KBM-7 (cell line): ENCODE measurements around the gene KLK11.
"Not testable (repeated sequence)": the region's sequence is repeated elsewhere in the genome, so short reads cannot be mapped to it uniquely, and the experiment has no call there.

Source experiments
- DNase-seq: peaks from one replicate; pipeline ENCODE4 v3.0.0-alpha.2; 2015
- in situ Hi-C: fragments of 300-500 bp; cut with MboI; formaldehyde crosslinking; loops from 2 replicates; pipeline ENCODE4 v1.14.3; 2020; ENCODE audit warnings: low sequenced_read_pairs, low pct_unique_long_range_greater_than_20kb, mixed read lengths

KLK11 gene

DNA sequence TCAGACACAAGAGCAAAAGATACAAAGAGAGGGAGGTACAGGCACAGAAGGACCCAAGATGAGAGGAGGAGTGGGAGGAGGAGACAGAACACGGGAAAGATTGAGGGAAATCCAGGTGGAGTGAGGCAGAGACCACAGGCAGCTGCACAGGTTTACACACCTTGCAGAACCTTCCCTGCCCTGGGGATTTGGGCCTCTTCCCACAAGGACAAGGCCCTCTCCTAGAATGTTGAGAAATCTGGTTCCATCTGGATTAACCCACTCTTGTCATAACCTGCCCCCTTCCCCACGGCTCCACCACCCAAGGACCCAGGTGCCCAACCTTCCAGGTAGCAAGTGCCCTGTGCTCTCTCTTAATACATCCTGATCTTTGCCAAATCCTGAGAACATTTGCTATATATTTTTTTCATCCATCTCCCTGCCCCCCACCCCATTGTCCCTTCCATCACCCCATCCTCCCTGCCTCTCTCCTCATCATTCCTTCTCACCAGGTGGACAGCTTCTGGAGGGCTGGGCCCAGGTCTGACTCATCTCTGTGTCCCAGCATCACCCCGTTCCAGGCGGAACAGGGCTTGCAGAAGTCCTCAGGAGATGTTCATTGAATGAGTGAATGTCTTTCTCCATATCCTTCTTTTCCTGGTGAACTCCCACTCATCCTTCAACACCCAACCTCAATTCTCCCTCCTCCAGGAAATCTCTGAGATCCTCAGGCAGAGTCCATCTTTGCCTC lies 16.2 kb downstream of the KLK11 start:
- no peak for DNase-seq
- in situ Hi-C loops: no loop called here

DNA sequence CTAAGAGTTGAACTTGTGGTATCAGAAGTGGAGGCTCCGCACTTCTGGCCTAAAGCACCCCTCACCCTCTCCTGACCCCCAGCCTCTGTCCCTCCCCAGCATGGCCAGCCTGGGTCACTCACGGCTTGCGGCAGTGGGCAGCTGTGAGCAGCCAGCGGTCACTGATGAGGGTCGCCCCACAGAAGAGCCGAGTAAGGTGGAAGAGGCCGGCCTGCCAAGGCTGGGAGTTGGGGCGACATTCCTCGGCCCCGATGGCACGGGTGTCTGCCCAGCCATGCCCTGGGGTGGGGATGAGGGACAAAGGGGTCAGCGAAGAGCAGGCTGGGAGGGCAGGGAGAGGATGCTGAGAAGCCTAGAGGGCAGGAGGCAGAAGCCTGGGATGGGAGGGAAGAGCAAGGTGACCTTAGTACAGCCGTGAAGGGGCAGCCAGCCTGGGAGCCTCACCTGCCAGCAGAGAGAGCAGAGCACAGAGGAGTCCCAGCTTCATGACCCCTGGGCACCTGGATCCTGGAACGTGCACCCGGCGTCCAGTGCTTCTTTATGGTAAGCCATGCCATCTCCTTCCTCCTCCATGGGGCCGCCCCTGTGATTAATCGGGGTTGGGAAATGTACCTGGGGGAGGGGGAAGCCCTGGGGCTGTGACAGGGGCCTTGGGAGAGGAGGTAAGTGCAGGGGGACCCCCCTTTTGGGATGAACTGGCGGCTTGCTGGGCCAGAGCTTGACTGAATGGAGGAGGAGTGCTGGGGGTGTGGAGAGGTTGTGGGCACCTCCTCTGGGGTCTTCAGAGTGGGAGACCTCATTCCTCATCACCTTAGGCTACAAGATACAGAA lies 17.1 kb downstream of the KLK11 start:
- no peak for DNase-seq
- in situ Hi-C loops: no loop called here

GRCh38 chr19:51007488-51007887 lies 18.9 kb downstream of the KLK11 start:
- no peak for DNase-seq
- in situ Hi-C loops: no loop called here

DNA sequence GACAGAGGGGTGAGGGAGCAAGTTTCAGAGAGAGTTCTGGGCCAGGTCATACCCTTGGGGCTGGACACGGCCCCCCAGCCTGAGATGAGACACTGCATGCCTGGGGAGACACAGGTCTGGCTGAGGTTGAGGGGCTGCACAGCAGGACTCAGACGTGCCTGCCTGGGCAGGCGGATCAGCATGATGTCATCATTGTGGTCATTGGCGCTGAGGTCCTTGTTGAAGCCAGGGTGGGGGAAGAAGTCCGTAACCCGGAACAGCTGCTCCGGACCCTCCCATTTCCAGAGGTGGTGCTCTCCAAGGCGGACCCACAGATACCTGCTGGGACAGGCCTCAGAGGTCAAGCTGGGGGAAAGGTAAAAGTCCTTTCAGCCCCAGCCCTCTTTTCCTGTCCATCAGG lies 20.0 kb downstream of the KLK11 start:
- in situ Hi-C loops: no loop called here
- DNase-seq: no peak

DNA sequence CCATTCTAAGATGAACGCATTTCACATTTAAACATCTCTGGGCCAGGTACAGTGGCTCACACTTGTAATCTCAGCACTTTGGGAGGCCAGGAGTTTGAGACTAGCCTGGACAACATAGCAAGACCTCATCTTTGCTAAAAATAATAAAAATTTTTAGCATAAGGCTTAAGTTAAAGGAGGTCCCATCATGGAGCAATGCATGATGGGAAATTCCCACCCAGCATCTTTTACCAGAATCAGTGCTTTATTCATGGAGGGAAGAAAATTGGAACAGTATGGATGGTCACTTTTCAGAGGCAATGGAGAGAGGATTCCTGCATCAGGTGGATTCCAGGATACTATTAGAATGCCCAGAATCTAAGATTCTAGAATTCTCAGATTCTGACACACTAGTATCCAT lies 21.2 kb downstream of the KLK11 start:
- DNase-seq: no peak
- in situ Hi-C loops: no loop called here

GRCh38 chr19:51003316-51003715 lies 23.1 kb downstream of the KLK11 start:
- in situ Hi-C loops: no loop called here
- no peak for DNase-seq

DNA sequence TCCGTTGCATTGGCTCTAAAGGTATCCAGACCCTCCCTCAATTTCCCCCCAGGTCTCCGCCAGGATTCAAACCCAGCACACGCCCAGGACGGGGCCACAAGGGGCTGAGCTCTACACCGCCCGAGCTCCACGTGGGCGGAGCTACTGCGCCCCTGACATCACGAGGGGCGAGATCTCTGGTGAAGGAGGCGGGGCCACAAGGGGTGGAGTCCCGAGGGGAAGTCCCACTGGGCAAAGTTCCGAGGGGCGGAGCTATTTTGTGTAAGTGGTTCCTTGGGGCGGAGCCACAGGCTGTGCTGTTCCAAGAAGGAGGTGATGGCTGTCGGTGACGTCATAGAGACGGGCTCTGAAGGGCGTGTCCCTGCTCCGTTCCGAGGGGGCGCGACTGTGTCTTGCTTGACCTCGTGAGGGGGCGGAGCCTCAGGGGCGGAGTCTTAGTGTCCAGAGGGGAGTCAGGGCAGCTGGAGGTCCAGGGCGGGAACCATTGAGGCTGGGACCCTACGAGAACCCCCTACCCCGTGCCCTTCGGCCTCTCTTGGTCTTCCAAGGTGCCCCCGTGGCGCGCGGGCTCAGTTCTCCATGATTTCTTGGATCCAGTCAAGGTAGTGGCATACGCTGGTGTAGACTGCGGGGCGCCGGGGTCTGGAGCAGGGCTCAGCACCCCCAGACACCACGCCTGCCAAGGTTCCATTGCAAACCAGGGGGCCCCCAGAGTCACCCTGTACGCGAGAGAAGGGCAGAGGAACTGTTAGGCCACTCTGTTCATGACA lies 23.7 kb downstream of the KLK11 start:
- in situ Hi-C loops: no loop called here
- DNase-seq: no peak

DNA sequence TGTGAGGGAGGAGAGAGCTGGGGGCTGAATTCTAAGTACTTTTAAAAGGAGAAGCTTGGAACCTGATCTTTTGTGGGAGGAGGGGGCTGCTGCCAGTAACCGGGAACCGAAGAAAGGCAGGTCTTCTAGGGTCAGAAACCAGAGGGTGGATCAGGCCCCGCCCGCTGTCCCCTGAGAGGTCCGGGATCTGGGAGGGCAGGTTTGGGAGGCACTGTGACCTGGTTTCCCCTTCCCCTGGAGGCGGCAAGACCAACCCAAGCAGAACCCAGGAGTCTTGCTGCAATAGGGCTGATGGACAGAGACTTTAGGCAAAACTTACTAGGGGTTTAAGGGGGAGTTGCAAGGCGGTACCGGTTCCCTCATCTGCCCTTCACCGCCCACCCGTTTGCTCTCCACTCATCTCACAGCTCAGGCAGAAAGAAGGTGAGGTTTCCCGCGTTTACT lies 24.3 kb downstream of the KLK11 start:
- no peak for DNase-seq
- in situ Hi-C loops: no loop called here

GRCh38 chr19:51001515-51001914 lies 24.9 kb downstream of the KLK11 start, which contains the start of gene KLK8:
TSS of gene KLK8 (minus strand) at chr19:51001604. CDS start at chr19:51001167, 437 bp downstream.
- DNase-seq: no peak
- in situ Hi-C loops: no loop called here

- in situ Hi-C loops: no loop called here
- no peak for DNase-seq
These were observed 25.4 kb downstream of the KLK11 start for GRCh38 chr19:51000981-51001380.

- no peak for DNase-seq
These were observed 26.0 kb downstream of the KLK11 start for GRCh38 chr19:51000426-51000825.

GRCh38 chr19:50998686-50999085 lies 27.7 kb downstream of the KLK11 start:
- in situ Hi-C loops: no loop called here
- DNase-seq: no peak

More at GRCh38 chr19:51000426-51000825, 26.0 kb downstream of the KLK11 start:
- in situ Hi-C loops: no loop called here

- DNase-seq: no peak
These were observed 28.4 kb downstream of the KLK11 start for GRCh38 chr19:50998061-50998460.

DNA sequence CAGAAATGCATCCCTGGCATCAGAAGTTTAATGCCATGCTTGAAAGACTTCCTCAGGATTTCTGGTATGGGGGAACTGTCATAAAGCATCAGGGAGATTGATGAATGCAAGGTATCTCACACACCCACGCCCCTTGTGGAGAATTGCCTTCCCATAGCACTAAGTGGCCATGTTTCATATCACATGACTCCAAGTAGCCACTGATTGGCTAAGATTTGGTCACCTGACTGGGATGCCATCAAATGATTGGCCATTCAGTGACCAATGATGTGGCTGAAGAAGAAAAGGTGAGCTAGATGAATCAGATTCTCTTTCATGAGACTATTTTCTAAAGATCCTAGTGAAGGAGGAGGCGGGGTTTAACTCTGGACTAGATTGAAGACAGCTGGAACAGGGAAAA lies 32.3 kb downstream of the KLK11 start:
- no peak for DNase-seq
- in situ Hi-C loops: no loop called here

More at GRCh38 chr19:50998061-50998460, 28.4 kb downstream of the KLK11 start:
- in situ Hi-C loops: no loop called here

- DNase-seq: no peak
These were observed 33.8 kb downstream of the KLK11 start for GRCh38 chr19:50992666-50993035.

DNA sequence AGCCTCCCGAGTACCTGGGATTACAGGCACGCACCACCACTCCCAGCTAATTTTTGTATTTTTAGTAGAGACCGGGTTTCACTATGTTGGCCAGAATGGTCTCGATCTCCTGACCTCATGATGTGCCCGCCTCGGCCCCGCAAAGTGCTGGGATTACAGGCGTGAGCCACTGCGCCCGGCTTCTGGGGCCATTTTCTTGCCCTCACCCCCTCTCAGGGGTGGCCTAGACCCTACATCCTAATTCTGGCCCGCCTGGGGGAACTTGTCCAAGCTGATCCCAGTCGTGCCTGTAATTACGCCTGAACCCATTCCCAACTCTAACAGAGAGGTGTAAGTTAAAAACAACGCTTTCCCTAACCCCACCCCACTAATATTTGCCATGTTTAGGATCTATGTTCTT lies 42.0 kb downstream of the KLK11 start:
- in situ Hi-C loops, DNase-seq: not testable (repeated sequence)

More at GRCh38 chr19:50992666-50993035, 33.8 kb downstream of the KLK11 start:
- in situ Hi-C loops: no loop called here

- no peak for DNase-seq
- in situ Hi-C loops: no loop called here
These were observed 42.7 kb downstream of the KLK11 start, which contains the start of gene KLK7 for GRCh38 chr19:50983625-50984292. TSS of gene KLK7 (minus strand) at chr19:50983917. CDS start at chr19:50982399, 1,518 bp downstream.

- no peak for DNase-seq
- in situ Hi-C loops: no loop called here
These were observed 44.2 kb downstream of the KLK11 start for GRCh38 chr19:50982186-50982585.

DNA sequence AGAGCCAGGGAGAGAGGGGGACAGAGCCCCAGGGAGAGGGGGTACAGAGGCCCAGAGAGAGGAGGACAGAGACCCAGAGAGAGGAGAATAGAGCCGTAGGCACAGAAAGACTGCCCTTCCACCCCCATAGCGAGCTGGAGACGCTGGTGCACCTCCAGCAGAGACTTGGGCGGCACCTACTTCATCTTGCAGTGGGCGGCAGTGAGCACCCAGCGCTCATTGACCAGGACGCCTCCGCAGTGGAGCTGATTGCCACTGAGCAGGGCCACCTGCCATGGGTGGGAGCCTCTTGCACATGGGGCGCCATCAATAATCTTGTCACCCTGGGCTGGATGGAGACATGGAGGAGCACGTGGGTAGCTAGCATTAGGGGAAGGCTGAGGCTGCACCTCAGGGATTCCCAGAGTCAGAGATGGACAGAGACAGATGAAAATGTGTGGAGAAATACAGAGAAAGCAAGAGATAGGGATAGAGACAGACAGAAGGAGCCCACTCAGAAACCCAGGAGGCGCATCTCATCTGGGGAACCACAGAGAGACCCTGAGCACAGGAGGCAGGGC lies 44.7 kb downstream of the KLK11 start:
- DNase-seq: no peak
- in situ Hi-C loops: no loop called here
